Uterus (tissue), 2 donors: ENCODE results near the gene ICA1L.

ENCODE experiments used
- POLR2A ChIP-seq, 2 donors: fragments of 450-650 bp; IDR thresholded peaks; one replicate each; pipeline ENCODE4 v1.6.1; 2016; ENCODE audit warnings: antibody characterized with exemption in 2 of 2, mild to moderate bottlenecking in 1 of 2, moderate library complexity in 1 of 2
- TF ChIP-seq, protein P1 (sequence below), 4 experiments: fragments of 200-600 bp in 2 of 4; fragments of 450-650 bp in 2 of 4; sonication (generic) in 2 of 4; IDR thresholded peaks; one replicate each; pipeline ENCODE4 v1.5.1; 2016 to 2019; ENCODE audit warnings: antibody characterized with exemption in 4 of 4, mild to moderate bottlenecking in 2 of 4, moderate library complexity in 1 of 4

DNA sequence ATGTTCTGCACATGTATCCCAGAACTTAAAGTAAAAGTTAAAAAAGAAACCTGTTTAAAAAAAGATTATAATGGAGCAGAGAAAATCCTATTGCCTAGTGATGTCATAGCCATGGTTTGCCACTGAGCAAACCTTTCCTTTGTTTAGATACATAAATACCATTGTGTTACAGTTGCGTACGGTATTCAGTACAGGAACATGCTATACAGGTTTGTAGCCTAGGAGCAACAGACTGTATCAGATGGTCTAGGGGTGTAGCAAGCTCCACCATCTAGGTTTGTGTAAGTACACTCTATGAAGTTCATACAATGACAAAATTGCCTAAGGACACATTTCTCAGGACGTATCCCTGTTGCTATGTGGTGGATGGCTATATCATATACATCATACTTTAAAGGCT is 13.0 kb downstream of the ICA1L start:
- TF ChIP-seq, protein P1, sequence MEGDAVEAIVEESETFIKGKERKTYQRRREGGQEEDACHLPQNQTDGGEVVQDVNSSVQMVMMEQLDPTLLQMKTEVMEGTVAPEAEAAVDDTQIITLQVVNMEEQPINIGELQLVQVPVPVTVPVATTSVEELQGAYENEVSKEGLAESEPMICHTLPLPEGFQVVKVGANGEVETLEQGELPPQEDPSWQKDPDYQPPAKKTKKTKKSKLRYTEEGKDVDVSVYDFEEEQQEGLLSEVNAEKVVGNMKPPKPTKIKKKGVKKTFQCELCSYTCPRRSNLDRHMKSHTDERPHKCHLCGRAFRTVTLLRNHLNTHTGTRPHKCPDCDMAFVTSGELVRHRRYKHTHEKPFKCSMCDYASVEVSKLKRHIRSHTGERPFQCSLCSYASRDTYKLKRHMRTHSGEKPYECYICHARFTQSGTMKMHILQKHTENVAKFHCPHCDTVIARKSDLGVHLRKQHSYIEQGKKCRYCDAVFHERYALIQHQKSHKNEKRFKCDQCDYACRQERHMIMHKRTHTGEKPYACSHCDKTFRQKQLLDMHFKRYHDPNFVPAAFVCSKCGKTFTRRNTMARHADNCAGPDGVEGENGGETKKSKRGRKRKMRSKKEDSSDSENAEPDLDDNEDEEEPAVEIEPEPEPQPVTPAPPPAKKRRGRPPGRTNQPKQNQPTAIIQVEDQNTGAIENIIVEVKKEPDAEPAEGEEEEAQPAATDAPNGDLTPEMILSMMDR (IDR thresholded peaks at IDR 0.05): no peak
- no peak for TF ChIP-seq POLR2A (IDR thresholded peaks at IDR 0.05)
